Measurements from ENCODE around the gene IRF2.

IRF2 gene

DNA sequence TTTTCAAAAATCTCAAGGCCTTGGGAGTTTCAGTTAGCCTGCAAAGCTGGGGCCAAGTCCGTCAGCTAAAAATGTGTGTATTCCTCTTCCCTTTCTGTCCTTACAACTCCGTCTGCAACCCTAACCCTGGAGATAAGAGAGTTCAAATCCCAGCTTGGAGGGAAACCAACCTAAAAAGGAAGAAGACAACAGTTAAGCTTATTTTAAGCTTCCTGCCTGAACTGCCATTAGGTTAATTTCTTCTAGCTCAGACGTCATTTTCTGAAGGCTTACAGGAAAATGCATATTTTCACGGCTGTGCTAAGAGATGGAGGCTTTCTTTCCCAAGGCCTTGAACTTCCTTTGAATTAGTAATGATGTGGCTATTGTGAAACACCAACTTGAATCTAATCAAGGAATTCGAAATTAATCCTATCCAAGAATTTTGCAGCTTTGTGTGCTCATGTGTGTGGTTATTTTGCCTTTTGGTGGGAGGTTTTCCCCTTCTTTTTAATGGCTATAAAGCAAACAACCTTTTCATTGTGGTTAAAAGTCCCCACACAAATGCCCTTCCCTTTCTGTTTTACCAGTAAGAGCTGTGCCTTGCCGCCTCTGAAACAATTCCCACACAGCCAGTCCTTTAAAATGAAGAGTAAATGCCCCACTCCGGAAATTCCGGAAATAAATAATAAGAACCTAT is 103.5 kb downstream of the IRF2 start:
- in situ Hi-C loops (cut with MboI; ENCODE audit: low sequenced_read_pairs) = no loop called here

DNA sequence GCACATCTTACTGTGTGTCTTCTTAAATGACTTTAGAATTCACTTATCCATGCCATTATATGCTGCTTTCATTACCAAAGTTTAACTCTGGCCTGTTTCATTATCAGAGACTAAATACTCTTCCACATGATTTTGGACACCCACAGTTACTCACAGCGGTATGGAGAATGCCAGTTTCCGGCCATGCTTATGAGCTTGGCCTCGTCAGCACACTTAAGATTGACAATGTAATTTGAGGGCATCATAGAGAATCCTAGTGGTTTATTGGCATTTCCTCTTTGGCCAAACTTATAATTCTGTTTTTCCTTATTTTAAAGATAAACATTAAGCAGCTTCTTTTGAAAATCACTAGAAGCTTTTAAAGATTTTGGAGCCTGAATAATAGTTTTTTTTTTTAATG is 104.5 kb downstream of the IRF2 start:
- in situ Hi-C loops (cut with MboI; ENCODE audit: low sequenced_read_pairs) = no loop called here

DNA sequence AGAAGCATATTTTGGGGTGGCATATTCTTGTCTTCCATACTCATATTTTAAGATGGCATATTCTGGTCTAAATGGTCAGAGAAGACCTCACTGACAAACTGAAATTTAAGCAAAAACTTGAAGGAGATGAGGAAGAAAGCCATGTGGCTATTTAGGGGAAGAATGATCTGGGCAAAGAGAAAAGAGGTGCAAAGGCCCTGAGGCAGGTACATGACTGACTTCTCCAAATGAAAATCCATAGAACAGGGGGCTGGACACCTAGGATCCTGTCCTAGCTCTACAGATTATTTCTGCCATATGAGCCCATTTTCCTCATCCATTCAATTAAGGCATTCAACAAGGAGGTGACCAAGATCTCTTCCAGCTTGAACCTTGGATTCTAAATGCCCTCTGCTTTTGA is 105.6 kb downstream of the IRF2 start:
- in situ Hi-C loops (cut with MboI; ENCODE audit: low sequenced_read_pairs) = no loop called here

DNA sequence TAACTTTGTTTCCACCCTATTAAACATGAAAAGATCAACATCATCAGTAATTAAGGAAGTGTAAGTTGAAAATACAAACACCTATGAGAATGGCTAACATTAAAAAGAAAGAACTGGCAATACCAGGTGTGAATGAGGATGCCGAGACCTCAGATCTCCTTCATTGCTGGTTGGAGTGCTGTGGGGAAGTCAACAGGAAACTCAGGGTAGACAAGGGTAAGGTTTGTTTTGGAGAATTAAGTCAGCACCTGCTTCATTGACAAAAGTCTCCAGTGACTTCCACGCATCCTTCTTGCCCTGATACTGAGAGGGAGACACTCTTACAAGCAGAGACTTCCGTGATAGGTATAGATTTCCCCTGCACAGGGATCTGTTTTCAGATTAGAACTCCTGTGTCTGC is 106.1 kb downstream of the IRF2 start:
- in situ Hi-C loops (cut with MboI; ENCODE audit: low sequenced_read_pairs) = no loop called here

DNA sequence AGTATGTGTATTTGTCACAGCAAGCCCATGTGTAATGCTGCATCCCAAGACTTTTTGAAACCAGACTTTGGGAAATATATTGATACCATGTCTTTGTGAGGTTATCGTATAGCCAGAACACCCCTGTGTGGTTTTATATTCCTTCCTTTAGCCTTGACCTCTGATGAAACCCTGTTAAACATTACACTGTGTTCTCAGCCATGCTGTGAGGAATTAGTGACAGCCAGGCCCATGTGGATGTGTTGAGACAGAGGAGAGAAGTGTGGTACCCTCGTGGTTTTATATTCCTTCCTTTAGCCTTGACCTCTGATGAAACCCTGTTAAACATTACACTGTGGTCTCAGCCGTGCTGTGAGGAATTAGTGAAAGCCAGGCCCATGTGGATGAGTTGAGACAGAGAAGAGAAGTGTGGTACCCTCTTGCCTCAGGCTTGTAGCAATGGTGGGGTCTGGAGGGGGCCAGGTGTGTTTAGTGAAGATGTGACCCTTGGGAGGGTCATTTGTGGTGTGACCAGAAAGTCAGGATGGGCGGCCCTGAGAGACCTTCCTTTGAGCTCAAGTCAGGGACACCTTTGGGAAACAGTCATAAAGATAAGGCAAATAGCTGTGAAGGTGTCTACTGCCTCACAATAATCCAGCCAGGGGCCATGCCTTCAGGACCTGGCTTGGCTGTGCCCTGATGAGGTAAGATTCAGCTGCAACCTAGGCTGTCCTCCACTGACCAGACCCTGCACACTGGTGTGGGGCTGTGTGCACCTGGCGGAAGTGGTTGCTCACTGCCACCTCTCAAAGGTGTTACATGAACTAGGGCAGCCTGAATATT is 110.0 kb downstream of the IRF2 start:
- in situ Hi-C loops (cut with MboI; ENCODE audit: low sequenced_read_pairs) = no loop called here

DNA sequence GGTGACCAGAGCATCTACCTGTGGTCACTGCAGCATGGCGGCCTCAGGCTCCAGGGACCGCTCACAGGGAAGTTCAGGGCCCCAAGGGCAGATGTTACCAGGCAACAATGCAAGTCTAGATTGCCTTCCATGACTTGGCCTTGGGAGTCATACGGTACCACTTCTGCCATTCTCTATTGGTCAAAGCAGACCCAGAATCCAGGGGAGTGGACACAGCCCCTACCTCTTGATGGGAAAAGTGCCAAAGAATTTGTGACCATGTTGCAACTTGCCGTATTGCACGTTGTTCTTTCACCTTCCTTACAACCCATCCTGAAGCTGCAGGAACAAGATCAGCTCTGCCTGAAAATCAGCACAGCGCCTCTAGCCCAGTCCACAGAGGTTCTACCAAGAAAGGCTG is 111.1 kb downstream of the IRF2 start:
- in situ Hi-C loops (cut with MboI; ENCODE audit: low sequenced_read_pairs) = no loop called here

DNA sequence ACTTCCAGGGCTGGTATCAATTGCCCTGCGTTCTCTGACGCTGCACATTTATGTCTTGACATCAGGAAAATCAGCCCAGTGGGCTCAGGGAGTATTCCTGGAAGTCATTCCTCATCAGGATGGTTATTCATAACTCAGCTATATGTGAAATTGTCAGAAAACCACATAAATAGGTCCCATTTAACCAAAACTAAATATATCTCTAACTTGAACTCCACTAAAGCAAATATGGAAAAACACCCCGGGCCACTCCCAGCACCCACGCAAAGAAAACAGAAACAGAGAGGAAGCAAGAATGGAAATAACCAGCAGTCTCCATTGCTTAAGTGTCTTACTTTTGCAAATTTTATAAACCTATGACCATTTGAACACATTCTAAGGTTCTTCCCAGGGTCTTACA is 112.0 kb downstream of the IRF2 start:
- in situ Hi-C loops (cut with MboI; ENCODE audit: low sequenced_read_pairs) = no loop called here

DNA sequence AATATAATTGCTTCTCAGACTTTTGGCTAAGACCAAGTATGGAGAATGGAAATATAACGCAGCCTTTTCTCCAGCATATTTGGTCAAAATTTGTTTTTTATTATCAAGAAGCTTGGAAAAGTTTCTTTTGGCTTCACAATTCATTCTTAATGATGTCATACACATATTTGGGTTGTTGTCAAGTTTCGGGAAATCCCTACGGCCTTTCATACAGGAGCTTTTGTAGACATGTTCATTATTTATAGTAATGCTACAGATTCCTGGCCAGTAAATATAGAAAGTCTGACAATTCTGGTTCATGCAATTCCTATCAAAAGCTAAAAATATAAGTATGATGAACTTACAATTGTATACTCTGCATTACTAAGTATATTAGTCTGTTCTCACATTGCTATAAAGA is 112.9 kb downstream of the IRF2 start:
- in situ Hi-C loops (cut with MboI; ENCODE audit: low sequenced_read_pairs) = no loop called here

DNA sequence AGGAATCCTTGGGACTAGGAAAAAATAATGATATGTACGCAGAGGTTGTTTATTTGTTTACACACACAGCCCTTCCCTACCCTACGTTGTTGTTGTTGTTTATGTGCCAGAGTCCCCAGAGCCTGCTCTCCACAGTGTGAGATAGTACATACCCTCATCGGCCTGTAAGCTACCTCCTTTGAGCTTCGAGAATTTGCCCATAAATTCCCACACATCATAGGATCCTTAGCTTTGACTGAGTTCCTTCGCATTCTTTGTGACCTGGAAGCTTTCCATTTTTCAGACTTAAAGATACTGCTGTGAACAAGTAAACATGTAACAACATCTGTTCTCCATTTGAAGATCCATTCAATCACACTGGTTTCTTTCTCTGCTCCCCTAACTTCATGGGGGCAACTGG is 114.5 kb downstream of the IRF2 start:
- in situ Hi-C loops (cut with MboI; ENCODE audit: low sequenced_read_pairs) = no loop called here

DNA sequence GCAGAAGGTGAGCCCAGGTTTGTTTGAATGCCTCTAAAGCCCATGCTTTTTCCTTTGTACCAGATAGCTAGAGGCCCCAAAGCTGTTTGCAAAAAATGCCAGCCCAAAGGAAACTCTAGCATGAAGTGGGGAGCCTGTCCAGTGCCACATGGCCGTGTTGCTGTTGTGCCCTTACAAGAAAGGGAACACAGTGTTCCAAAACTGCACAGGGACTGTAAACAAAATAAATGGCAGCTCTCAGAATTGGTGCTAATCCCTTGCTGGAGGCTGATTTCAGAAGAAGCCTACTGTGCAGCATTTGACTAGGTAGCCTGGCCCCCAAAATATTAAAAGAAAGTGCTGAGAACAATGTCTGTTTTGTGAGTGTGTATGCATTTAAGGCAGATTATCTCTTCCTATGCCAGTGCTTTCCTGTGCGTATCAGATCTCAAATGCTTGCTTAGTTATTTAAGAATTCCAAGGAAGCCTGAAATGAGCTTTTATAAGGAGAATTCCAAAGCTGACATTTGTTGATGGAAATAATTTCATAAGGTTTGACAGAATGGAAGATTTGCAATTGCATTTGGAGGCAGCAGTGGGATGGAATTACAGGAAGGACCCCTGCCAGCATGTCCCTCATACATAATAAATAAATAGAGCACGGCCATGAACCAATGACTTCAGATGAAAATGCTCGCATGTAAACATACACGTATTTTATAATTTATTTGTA is 115.7 kb downstream of the IRF2 start:
- in situ Hi-C loops (cut with MboI; ENCODE audit: low sequenced_read_pairs) = no loop called here

DNA sequence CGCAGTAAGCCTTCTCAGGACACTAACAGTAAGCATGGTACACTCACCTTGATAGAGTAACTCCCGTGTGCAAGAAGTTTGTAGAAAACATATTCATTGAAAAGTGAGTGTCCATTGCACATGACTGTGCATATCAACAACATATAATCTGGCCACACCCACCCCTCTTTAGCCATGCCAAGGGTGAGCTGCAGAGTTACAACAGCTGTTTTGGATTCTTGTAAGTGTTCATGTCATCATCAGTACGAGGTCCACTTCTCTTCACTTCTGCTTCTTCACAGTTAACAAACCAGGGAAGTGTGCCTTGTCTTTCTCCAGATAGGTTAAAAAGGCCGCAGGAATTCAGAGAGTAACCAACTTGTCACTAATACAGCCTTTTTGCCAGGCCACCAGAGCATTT is 116.6 kb downstream of the IRF2 start:
- in situ Hi-C loops (cut with MboI; ENCODE audit: low sequenced_read_pairs) = no loop called here

DNA sequence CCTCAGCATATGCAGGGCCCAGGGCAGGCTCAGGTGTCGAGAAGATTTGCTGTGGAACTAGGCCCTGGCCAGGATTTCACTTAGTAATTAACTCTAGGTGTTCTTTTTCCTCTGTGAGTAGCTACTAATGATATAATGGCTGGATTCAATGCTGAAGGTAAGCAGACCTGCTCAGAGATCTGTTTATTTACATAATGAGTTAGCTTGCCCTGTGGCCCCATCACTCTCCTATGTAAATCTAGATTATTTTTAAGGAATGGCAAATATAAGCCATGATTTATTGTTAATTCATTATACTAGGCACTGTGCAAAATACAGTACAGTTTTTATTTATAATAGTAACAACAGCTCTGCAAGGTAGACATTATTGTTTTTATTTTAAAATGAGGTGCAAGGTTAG is 117.2 kb downstream of the IRF2 start:
- in situ Hi-C loops (cut with MboI; ENCODE audit: low sequenced_read_pairs) = no loop called here

DNA sequence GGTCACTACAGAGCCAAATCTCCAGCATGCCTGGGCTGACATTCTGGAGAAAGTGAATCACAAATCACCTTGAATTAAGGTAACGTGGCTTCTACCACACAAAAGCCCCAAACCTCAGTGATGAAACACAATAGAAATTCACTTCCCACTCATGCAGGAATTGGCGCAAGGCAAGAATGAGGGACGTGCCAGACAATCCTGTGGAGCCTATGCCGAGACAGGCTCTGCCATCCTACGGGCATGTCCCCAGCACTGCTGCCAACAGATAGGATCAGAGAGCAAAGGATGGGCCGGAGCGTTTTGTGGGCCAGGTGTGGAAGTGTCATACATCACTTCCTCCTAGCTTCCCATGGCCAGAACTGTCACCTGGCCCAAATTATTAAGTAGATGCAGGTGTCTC is 118.0 kb downstream of the IRF2 start:
- in situ Hi-C loops (cut with MboI; ENCODE audit: low sequenced_read_pairs) = no loop called here

DNA sequence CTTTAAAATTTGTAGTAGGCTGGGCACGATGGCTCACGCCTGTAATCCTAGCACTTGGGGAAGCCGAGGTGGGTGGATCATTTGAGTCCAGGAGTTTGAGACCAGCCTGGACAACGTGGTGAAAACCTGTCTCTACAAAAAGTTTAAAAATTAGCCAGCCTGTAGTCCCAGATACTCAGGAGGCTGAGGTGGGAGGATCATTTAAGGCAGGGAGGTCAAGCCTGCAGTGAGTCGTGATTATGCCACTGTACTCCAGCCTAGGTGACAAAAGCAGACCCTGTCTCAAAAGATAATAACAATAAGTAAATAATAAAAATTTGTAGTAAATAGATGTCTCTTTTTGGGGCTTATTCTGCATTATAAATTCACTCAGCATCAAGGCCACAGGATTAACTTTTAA is 118.5 kb downstream of the IRF2 start:
- in situ Hi-C loops (cut with MboI; ENCODE audit: low sequenced_read_pairs) = no loop called here

DNA sequence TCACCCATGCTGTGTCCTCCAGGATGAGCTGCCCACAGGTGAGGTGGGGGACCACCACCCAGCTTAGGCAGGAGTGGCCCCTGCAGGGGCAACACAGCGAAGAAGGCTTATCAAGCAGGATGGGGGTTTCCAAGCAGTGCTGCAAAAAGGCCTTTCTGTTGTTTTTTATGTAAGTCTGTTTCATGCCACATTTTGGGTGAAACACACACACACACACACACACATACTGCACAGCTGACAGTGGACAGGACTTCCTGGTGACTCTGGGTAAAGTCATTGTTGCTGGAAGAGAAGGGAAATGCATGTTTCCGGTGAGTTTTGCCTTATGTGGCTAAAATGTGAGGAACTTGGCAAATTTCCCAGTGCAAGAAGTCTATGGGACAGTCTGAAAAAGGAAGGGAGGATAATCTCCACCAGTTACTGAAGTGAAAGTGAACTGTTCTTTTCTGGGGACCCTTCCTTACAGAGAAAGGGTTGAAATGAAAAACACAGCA is 119.2 kb downstream of the IRF2 start:
- in situ Hi-C loops (cut with MboI; ENCODE audit: low sequenced_read_pairs) = no loop called here

DNA sequence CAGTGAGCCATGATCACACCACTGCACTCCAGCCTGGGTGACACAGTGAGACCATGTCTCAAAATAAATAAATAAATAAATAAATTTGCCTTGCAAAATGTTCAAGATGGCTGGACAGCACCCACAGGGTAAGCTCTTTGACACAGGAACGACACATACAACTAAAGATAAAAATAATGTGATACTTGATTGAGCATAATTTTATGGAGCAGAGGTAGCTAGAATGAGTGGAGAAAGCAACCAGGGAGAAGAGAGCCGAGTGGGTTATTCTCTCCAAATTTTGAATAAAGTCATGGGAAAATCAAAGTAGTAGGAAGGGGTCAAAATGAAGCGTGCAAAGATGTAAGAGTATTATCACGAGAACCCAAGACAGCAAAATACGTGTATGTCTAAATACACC is 121.5 kb downstream of the IRF2 start:
- in situ Hi-C loops (cut with MboI; ENCODE audit: low sequenced_read_pairs) = no loop called here

DNA sequence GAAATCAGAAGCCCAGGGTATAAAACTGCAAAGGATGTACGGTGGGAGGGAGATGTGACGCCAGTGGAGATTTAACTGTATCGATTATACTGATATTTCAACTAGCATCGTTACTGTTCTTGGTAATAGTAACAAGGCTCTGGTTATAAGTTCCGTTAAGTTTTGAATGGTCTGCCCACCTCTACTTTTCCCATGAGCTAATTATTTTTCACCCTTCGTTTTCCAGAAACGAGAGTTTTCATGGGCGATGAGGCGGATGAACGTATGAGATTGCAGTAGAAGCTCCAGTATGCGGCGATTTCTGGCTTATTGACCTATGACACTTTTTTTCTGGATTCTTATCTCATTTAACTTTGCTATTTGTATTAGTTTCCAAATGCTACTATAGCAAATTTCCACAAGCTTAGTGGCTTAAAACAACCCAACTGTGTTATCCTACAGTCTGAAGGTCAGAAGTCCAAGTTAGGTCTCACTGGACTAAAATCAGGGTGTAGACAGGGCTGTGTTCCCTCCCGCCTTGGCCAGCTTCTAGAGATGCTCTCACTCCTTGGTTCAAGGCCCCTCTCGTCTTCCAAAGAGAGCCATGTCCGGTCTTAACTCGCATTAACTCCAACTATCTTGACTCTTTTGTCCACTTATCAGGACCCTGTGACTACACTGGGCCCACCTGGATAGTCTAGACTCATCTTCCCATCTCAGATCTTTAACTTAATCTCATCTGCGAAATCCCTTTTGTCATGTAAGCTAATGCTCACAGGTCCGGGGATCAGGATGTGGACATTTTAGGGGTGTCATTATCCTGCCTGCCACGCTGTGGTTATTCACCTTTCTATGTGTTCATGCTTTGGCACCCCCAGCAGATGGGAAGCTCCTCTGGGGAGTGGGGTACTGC is 122.5 kb downstream of the IRF2 start:
- in situ Hi-C loops (cut with MboI; ENCODE audit: low sequenced_read_pairs) = no loop called here

DNA sequence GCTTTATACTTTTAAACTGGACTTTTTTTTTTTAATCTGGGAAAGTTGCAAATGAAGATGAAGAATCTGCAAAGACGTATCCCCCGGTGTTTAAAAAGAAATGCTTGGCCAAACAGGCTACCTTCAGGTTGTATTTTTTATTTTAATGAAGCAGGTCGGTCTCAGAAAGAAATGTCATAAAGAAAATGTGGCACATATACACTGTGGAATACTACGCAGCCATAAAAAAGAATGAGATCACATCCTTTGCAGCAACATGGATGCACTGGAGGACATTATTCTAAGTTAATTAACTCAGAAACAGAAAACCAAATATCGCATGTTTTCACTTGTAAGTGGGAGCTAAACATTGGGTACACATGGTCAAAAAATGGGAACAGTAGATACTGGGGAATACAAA is 123.4 kb downstream of the IRF2 start:
- in situ Hi-C loops (cut with MboI; ENCODE audit: low sequenced_read_pairs) = no loop called here

DNA sequence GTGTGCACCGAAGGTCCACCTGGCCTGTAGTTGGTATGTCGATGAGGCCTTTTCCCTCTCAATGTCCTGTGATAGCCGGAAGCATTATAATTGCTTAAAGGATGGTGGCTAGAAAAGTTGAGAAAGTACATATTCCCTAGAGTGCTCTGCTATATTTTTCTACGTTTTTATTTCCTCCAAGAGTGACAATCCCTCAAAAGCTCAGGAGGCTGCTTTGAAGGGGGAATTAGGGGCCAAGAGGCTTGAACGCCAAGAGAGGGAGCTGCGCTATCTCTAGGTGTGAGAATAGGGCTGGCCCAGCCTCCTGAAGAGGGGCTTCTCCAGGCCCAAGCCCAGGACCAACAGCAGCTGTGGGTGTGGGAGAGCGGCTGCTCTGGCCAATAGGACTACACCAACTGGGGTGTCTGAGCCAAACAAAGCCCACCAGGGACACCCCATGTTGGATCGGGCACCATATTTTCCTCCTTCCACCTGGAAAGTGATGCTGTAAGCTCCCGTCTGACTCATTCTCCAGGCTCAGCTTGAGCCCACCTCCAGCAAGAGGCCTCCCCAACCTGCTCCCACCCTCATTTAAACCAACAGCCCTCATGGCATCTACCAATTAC is 124.0 kb downstream of the IRF2 start:
- in situ Hi-C loops (cut with MboI; ENCODE audit: low sequenced_read_pairs) = no loop called here

DNA sequence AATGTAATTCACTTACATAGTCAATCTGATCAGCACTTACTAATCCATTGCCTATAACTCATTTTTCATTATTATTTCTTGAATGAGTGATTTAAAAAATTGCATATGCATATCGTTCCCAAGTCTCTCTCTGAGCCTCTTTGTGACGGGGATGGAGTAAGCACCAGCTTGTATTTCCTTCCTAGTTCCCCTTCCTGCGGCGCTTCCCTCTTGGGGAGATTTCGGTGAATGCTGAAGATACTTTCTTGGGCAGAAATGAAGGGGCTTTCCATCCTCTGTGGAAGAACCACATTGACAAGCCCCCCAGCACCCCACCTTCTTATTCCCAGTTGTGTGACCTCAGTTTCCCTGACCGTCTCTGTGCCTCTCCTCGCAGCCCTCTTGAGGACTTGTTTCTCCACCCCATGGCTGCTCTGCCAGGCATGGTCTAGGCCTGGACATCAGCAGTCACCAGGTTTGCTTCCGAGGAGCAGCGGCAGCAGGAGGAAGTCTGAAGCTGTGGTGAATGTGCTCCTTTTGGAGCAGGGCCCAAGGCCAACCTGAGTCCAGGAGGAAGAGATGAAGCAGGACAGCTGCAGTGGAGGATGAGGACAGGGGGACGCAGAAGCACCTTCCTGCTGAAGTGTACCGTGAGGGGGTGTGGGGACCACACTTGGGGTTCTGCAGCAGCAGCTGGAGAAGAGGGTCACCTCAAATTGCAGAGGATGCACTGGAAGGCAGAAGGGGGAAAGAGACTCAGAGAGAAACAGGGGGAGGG is 124.9 kb downstream of the IRF2 start:
- in situ Hi-C loops (cut with MboI; ENCODE audit: low sequenced_read_pairs) = no loop called here
